GM13977 (cell line): ENCODE results near the gene ESRRG.

ENCODE experiments used
- DNase-seq: peaks from one replicate; pipeline ENCODE4 v3.0.0; 2012; ENCODE audit warnings: low spot score
- CTCF ChIP-seq: IDR thresholded peaks from 2 replicates; pipeline ENCODE4 v1.5.1; 2012; ENCODE audit warnings: mild to moderate bottlenecking, control low read depth; ENCODE audit not compliant: insufficient read depth; ENCODE audit errors: extremely low read depth, missing control alignments
- in situ Hi-C: fragments of 300-500 bp; cut with MboI; formaldehyde crosslinking; loops from one replicate; pipeline ENCODE4 v1.12.0; 2022; ENCODE audit warnings: low sequenced_read_pairs, low pct_unique_long_range_greater_than_20kb, mixed read lengths, inconsistent platforms; ENCODE audit not compliant: unreplicated experiment

ESRRG gene

GRCh38 chr1:216612291-216612690 is 110.9 kb downstream of the ESRRG start:
- in situ Hi-C loops: no loop called here
- TF ChIP-seq CTCF: no peak
- no peak for DNase-seq

GRCh38 chr1:216607067-216607697 is 116.0 kb downstream of the ESRRG start:
- TF ChIP-seq CTCF: no peak
- DNase-seq: no peak
- in situ Hi-C loops: no loop called here

GRCh38 chr1:216606047-216606637 is 117.1 kb downstream of the ESRRG start:
- DNase-seq: no peak
- TF ChIP-seq CTCF: no peak
- in situ Hi-C loops: no loop called here

GRCh38 chr1:216604771-216605170 is 118.5 kb downstream of the ESRRG start:
- in situ Hi-C loops: no loop called here
- TF ChIP-seq CTCF: no peak
- DNase-seq: no peak

- TF ChIP-seq CTCF: no peak
- in situ Hi-C loops: no loop called here
- peak; percentile 34 for DNase-seq
Measured at GRCh38 chr1:216600730-216601609, 122.3 kb downstream of the ESRRG start.

- TF ChIP-seq CTCF: no peak
- in situ Hi-C loops: no loop called here
- DNase-seq: no peak
Measured at GRCh38 chr1:216599851-216600250, 123.4 kb downstream of the ESRRG start.
